Progenitor cell of endocrine pancreas (in vitro differentiated cells): ENCODE measurements around the gene PSORS1C1. TPM values are rescaled to one million over a fixed set of nuclear protein-coding genes. Genes with fewer than 3 reads are reported as not detected.

Experiments
- DNase-seq: peaks from one replicate; pipeline ENCODE4 v3.0.0; 2021; ENCODE audit warnings: low spot score; ENCODE audit not compliant: unreplicated experiment
- H3K27ac Mint-ChIP-seq: 2 replicates; pipeline ENCODE4 v1.8.0; 2021; ENCODE audit warnings: mild to moderate bottlenecking, moderate library complexity, mixed read lengths
- H3K27me3 Mint-ChIP-seq: 2 replicates; pipeline ENCODE4 v1.8.0; 2021; ENCODE audit warnings: mixed read lengths
- H3K36me3 Mint-ChIP-seq: 2 replicates; pipeline ENCODE4 v1.8.0; 2022; ENCODE audit warnings: mixed read lengths; ENCODE audit not compliant: insufficient read depth
- H3K4me1 Mint-ChIP-seq: 2 replicates; pipeline ENCODE4 v1.8.0; 2021; ENCODE audit warnings: low read depth, mixed read lengths
- H3K4me3 Mint-ChIP-seq: 2 replicates; pipeline ENCODE4 v1.8.0; 2021; ENCODE audit warnings: low read depth, mild to moderate bottlenecking, moderate library complexity, mixed read lengths
- H3K9me3 Mint-ChIP-seq: 2 replicates; pipeline ENCODE4 v1.8.0; 2021; ENCODE audit warnings: low read depth, mixed read lengths
- total RNA-seq: library from RNA; stranded (reverse); gene quantifications from 2 replicates; pipeline ENCODE4 v1.2.1, GENCODE V29; 2021
- TF ChIP-seq, protein P1 (sequence below): fragments of 200-600 bp; sonication (generic); IDR thresholded peaks from one replicate; pipeline ENCODE4 v1.5.0; 2021; ENCODE audit warnings: antibody characterized with exemption, mild to moderate bottlenecking; ENCODE audit not compliant: unreplicated experiment

PSORS1C1 gene
- total RNA-seq, 1 donor from 2014 or later: not detected

DNA sequence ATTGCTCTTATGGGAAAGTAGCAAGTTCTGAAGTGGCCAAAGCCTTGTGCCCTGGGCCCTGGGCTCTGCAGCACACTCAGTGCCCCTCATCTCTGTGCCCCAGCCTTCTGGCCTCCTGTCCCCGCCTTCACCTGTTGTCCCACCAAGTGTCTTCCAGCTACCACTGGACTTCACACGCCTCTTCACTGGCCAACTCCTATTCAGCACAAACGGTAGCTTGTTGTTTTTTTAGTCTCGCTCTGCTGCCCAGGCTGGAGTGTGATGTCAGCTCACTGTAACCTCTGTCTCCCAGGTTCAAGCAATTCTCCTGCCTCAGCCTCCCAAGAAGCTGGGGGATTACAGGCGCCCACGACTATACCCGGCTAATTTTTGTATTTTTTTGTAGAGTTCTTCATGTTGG, 38.2 kb downstream of the PSORS1C1 start:
- no peaks in the 10 kb centered on the region for H3K9me3 Mint-ChIP-seq
- H3K4me3 Mint-ChIP-seq: no peak overlapping the region
- H3K36me3 Mint-ChIP-seq: peaks cover 13% of the 10 kb centered on the region
- TF ChIP-seq, protein P1, sequence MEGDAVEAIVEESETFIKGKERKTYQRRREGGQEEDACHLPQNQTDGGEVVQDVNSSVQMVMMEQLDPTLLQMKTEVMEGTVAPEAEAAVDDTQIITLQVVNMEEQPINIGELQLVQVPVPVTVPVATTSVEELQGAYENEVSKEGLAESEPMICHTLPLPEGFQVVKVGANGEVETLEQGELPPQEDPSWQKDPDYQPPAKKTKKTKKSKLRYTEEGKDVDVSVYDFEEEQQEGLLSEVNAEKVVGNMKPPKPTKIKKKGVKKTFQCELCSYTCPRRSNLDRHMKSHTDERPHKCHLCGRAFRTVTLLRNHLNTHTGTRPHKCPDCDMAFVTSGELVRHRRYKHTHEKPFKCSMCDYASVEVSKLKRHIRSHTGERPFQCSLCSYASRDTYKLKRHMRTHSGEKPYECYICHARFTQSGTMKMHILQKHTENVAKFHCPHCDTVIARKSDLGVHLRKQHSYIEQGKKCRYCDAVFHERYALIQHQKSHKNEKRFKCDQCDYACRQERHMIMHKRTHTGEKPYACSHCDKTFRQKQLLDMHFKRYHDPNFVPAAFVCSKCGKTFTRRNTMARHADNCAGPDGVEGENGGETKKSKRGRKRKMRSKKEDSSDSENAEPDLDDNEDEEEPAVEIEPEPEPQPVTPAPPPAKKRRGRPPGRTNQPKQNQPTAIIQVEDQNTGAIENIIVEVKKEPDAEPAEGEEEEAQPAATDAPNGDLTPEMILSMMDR: no peak
- H3K27me3 Mint-ChIP-seq: no peaks in the 10 kb centered on the region
- DNase-seq: no peak
- no peak overlapping the region for H3K27ac Mint-ChIP-seq
- H3K4me1 Mint-ChIP-seq: peaks cover 3% of the 10 kb centered on the region

GRCh38 chr6:31154436-31154835, 39.8 kb downstream of the PSORS1C1 start:
- Mint-ChIP-seq H3K9me3 (no peaks in the 10 kb centered on the region), H3K36me3 (peaks cover 13% of the 10 kb centered on the region), H3K4me1 (peaks cover 12% of the 10 kb centered on the region), H3K27ac (no peak overlapping the region), H3K4me3 (no peak overlapping the region), H3K27me3 (peaks cover 7% of the 10 kb centered on the region)
- no peak for DNase-seq
- TF ChIP-seq, protein P1: no peak

GRCh38 chr6:31156641-31157040, 42.0 kb downstream of the PSORS1C1 start:
- peak overlapping the region; percentile 79 for H3K4me3 Mint-ChIP-seq
- peaks cover 12% of the 10 kb centered on the region for H3K4me1 Mint-ChIP-seq
- TF ChIP-seq, protein P1: no peak
- H3K27me3 Mint-ChIP-seq: peaks cover 10% of the 10 kb centered on the region
- DNase-seq: no peak
- no peaks in the 10 kb centered on the region for H3K9me3 Mint-ChIP-seq
- peaks cover 5% of the 10 kb centered on the region for H3K36me3 Mint-ChIP-seq
- no peak overlapping the region for H3K27ac Mint-ChIP-seq

DNA sequence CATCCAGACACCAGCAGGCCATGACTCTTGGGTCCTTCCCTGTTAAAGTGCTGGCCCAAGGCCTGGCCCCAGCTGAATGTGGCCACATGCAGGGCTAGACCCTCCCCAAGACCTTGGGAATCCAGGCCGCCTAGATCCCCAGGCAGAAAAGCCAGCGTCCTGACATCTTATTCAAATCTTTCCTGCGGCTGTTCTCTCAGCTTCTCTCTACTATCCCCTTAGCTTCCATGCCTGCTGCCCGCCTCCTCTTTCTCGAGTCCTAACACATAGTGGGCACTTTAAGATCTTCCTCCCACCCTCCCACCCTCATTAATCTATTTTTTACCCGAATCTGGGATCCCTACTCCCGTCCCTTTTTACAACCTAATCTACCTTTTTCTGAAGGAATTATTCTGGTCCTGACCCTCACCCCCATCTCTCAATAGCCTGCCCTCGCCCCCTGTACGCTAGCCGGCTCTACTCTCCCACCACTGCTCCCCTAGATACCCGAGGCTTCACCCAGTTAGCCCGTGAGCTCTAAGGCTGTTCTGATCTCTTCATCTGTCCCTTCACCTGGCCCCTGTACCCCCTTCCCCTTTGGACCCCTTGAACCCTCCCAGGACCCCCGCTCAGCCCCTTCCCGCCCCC, 43.0 kb downstream of the PSORS1C1 start, which contains the start of gene CCHCR1:
Gene CCHCR1, minus strand, starts transcription at position 290 of the 627 bp plus-strand sequence. Its CDS starts 202 bp downstream, at position 88.
- H3K9me3 Mint-ChIP-seq: no peaks in the 10 kb centered on the region
- TF ChIP-seq, protein P1: no peak
- H3K36me3 Mint-ChIP-seq: peaks cover 5% of the 10 kb centered on the region
- no peak for DNase-seq
- peak within 1 kb of the TSS; percentile 90 for H3K27ac Mint-ChIP-seq
- peaks cover 12% of the 10 kb centered on the region for H3K4me1 Mint-ChIP-seq
- peaks cover 10% of the 10 kb centered on the region for H3K27me3 Mint-ChIP-seq
- peak within 1 kb of the TSS; percentile 79 for H3K4me3 Mint-ChIP-seq

DNA sequence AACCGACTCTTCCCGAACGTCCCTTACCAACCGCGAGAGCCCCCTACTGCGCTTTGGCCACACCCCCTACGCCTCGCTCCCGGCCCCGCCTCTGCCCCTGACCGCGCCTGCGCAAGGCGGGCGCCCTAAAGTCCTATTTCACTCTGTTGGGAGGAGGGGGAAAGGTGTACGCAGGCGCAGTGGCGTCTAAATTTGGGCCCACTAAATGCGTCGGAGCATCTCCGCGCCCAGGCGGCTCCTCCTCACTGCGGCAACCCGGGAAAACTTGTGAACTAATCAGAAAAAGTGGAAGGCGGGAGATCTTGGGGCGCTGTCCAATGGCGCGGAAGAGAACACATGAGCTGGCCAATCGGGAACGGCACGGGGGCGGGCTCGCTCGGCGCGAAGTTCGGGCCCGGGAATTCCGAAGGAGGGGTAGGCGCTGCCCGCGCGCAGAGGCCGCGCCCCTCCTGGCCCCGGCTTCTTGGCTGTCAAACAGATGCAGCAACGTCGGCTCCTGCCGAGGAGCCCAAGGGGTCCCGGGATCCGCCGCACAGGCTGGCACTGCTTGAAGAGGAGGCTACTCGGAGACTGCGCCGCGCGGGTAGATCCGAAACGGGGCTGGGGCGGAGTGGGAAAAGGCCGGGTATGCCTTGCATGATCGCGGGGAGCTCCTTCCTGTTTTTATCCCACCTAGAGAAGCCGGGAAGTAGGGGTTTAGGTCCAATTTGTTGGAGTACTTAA, 43.7 kb downstream of the PSORS1C1 start, which contains the start of gene TCF19:
Gene TCF19, plus strand, starts transcription at position 450 of the 723 bp plus-strand sequence. CDS start 881 bp downstream, outside the sequence.
- Mint-ChIP-seq H3K27ac (peak within 1 kb of the TSS; percentile 90), H3K36me3 (peaks cover 5% of the 10 kb centered on the region), H3K27me3 (peaks cover 10% of the 10 kb centered on the region), H3K4me3 (peak within 1 kb of the TSS; percentile 79), H3K4me1 (peaks cover 12% of the 10 kb centered on the region), H3K9me3 (no peaks in the 10 kb centered on the region)
- TF ChIP-seq, protein P1: no peak
- DNase-seq: peak; percentile 95
